GM12878 (cell line): ENCODE data around the gene PLXDC1. TPM values are rescaled to one million over a fixed set of nuclear protein-coding genes. Genes with fewer than 3 reads are reported as not detected.

Source experiments
- ATAC-seq: fragments of 200-7000 bp; cut with Tn5 transposase; 3 replicates; pipeline ENCODE4 v1.9.1; 2020; ENCODE audit warnings: mild to moderate bottlenecking, moderate library complexity
- BruUV-seq: library from RNA; stranded (reverse); fragments of 400-500 nt; replicated peaks from 2 replicates; lab custom pipeline; 2021; lab: Mats Ljungman, UMichigan
- CTCF ChIA-PET: fragments of 300-600 bp; sonication (Branson Sonifier 250); formaldehyde crosslinking; extraction: SDS; loops from one replicate; lab custom pipeline; 2021; ENCODE audit warnings: inconsistent platforms; lab: Yijun Ruan, JAX
- POLR2A ChIA-PET: fragments of 350-600 bp; formaldehyde crosslinking; extraction: SDS; loops from one replicate; lab custom pipeline; 2021; ENCODE audit warnings: inconsistent platforms; lab: Charles Lee
- RAD21 ChIA-PET: fragments of 300-600 bp; sonication (Branson Sonifier 250); formaldehyde crosslinking; loops from one replicate; lab custom pipeline; 2023; ENCODE audit warnings: antibody characterized with exemption; ENCODE audit not compliant: unreplicated experiment; lab: Charles Lee
- SMC1A ChIA-PET: fragments of 300-600 bp; sonication (Branson Sonifier 250); formaldehyde crosslinking; loops from one replicate; lab custom pipeline; 2023; ENCODE audit not compliant: unreplicated experiment, uncharacterized antibody; lab: Charles Lee
- DNase-seq: peaks from one replicate; pipeline ENCODE4 v3.0.0-alpha.2; 2011; ENCODE audit warnings: low read depth, low spot score
- FAIRE-seq: peaks from 3 replicates; lab custom pipeline; 2011; peaks lifted over from hg19 to GRCh38; lab: Jason Lieb, UNC
- H2AFZ ChIP-seq: 2 replicates; pipeline ENCODE4 v1.6.0; 2011; ENCODE audit warnings: low read depth, low read length, control low read depth; ENCODE audit not compliant: control insufficient read depth
- H3K27ac ChIP-seq: 2 replicates; pipeline ENCODE4 v1.5.1; 2011; ENCODE audit warnings: control low read depth; ENCODE audit not compliant: control insufficient read depth, insufficient read depth
- H3K27me3 ChIP-seq, 2 experiments: replicated peaks in 1 of 2; 2 replicates each; pipeline versions ENCODE4 v1.6.0 to v1.6.1; 2011; ENCODE audit warnings: low read length in 1 of 2; ENCODE audit not compliant: control insufficient read depth in 2 of 2, insufficient read depth in 2 of 2
- H3K36me3 ChIP-seq, 2 experiments: 2 replicates each; pipeline ENCODE4 v1.5.1; 2011; ENCODE audit warnings: low read length in 1 of 2; ENCODE audit not compliant: control insufficient read depth in 2 of 2, insufficient read depth in 2 of 2
- H3K4me1 ChIP-seq: 2 replicates; pipeline ENCODE4 v1.6.1; 2011; ENCODE audit warnings: mild to moderate bottlenecking, low read length, moderate library complexity, mixed read lengths; ENCODE audit not compliant: control insufficient read depth, insufficient read depth
- H3K4me2 ChIP-seq: 2 replicates; pipeline ENCODE4 v1.6.0; 2011; ENCODE audit warnings: control low read depth; ENCODE audit not compliant: control insufficient read depth, insufficient read depth
- H3K4me3 ChIP-seq: fragments of 200-600 bp; sonication (generic); 2 replicates; pipeline ENCODE4 v1.5.1; 2016
- H3K79me2 ChIP-seq: 2 replicates; pipeline ENCODE4 v1.6.0; 2011; ENCODE audit warnings: low read length; ENCODE audit not compliant: control insufficient read depth, insufficient read depth
- H3K9ac ChIP-seq: 2 replicates; pipeline ENCODE4 v1.8.0; 2011; ENCODE audit warnings: low read length, control low read depth, mixed read lengths; ENCODE audit not compliant: control insufficient read depth, insufficient read depth
- H3K9me3 ChIP-seq: replicated peaks from 3 replicates; pipeline ENCODE4 v1.5.1; 2011; ENCODE audit warnings: mild to moderate bottlenecking, low read length; ENCODE audit not compliant: control insufficient read depth, insufficient read depth
- H4K20me1 ChIP-seq: 2 replicates; pipeline ENCODE4 v1.6.0; 2011; ENCODE audit not compliant: control insufficient read depth, insufficient read depth
- CHD2 ChIP-seq: IDR thresholded peaks from 2 replicates; pipeline ENCODE4 v1.6.1; 2011; ENCODE audit warnings: low read depth, low read length, improper control_type of control experiment, borderline replicate concordance
- HDAC6 ChIP-seq: fragments of 200-600 bp; sonication (generic); IDR thresholded peaks from one replicate; pipeline ENCODE4 v1.8.0; 2017; ENCODE audit warnings: antibody characterized with exemption; ENCODE audit not compliant: unreplicated experiment
- IRF4 ChIP-seq: IDR thresholded peaks from 2 replicates; pipeline ENCODE4 v1.6.1; 2011; ENCODE audit warnings: low read depth, low read length
- KLF5 ChIP-seq: fragments of 450-650 bp; IDR thresholded peaks from 2 replicates; pipeline ENCODE4 v1.6.1; 2014; ENCODE audit warnings: mild to moderate bottlenecking; ENCODE audit not compliant: partially characterized antibody
- NR2C2 ChIP-seq: IDR thresholded peaks from 2 replicates; pipeline ENCODE4 v1.6.1; 2011; ENCODE audit warnings: borderline replicate concordance, low read depth; ENCODE audit not compliant: control insufficient read depth, insufficient read length
- PKNOX1 ChIP-seq: fragments of 450-650 bp; IDR thresholded peaks from 2 replicates; pipeline ENCODE4 v1.6.1; 2016; ENCODE audit warnings: mild to moderate bottlenecking
- SPI1 ChIP-seq: IDR thresholded peaks from 2 replicates; pipeline ENCODE4 v1.6.1; 2011; ENCODE audit warnings: low read depth, mild to moderate bottlenecking, low read length, moderate library complexity, borderline replicate concordance; ENCODE audit not compliant: insufficient read depth
- TCF3 ChIP-seq: IDR thresholded peaks from 2 replicates; pipeline ENCODE4 v1.6.1; 2012; ENCODE audit warnings: low read depth, mild to moderate bottlenecking, low read length, borderline replicate concordance; ENCODE audit not compliant: insufficient read depth
- WGBS: methylation state at CpG from one replicate; pipeline ENCODE4 v1.1.6; 2016; ENCODE audit warnings: low lambda C conversion rate; ENCODE audit not compliant: insufficient replicate concordance, insufficient coverage; ENCODE audit errors: missing lambda C conversion rate; 5-methylcytosine and 5-hydroxymethylcytosine counted together
- in situ Hi-C: fragments of 300-500 bp; cut with MboI; formaldehyde crosslinking; loops from 9 replicates; pipeline ENCODE4 v1.14.3; 2018; ENCODE audit warnings: mixed read lengths
- intact Hi-C: fragments of 100-400 bp; cut with micrococcal nuclease; formaldehyde crosslinking; loops from one replicate; pipeline ENCODE4 v1.14.2; 2022; ENCODE audit not compliant: unreplicated experiment
- polyA plus RNA-seq, 11 experiments: library from polyadenylated mRNA; depleted of rRNA in 4 of 11; unstranded in 6 of 11; stranded (reverse) in 5 of 11; fragments of >200 nt; fragmentation: Nextera tagmentation in 4 of 11; fragmentation: Illumina TruSeq in 1 of 11; extraction: Ambion mirVana in 4 of 11; extraction: Trizol in 1 of 11; gene quantifications; 1 replicate in 1 of 11; 2 replicates in 10 of 11; pipeline versions ENCODE4 v1.2.1 to v1.2.3, GENCODE V29; 2011 to 2016; ENCODE audit warnings: inconsistent platforms in 2 of 11, missing spikeins in 2 of 11, low read depth in 1 of 11
- total RNA-seq, 4 experiments: library from RNA; depleted of rRNA in 3 of 4; stranded (reverse); fragments of >200 nt in 3 of 4; fragmentation: Illumina TruSeq in 1 of 4; extraction: Trizol in 1 of 4; gene quantifications; 2 replicates each; pipeline versions ENCODE4 v1.2.1 to v1.2.3, GENCODE V29; 2013 to 2021

The PLXDC1 gene
- total and polyA plus RNA-seq, 10 of the 15 experiments (the other 5 are each of a cell fraction or from before 2014, with no cell fraction given) = 0.03 to 0.30 (median 0.22) TPM; not detected in 7

- WGBS = 67% methylated on average over 5 of the region's 5 CpGs
- FAIRE-seq (no peak), DNase-seq (no peak), ATAC-seq (no peak)
- peaks cover 0 to 3% of the 10 kb centered on the region in 2 experiments; a peak in 2 of 4 replicates for H3K27me3 ChIP-seq
- no peaks in the 10 kb centered on the region; the same call in 2 of the 3 replicates for H3K9me3 ChIP-seq
- H3K27ac ChIP-seq = no peak overlapping the region
- SMC1A ChIA-PET = interaction anchor here (0.8 kb wide), 1 partner anchor 15 kb away, joined by 3 read pairs; no protein-coding TSS in a partner anchor
- intact Hi-C loops (no loop called here), in situ Hi-C loops (no loop called here)
- no peaks in the 10 kb centered on the region for H3K79me2 ChIP-seq
- H3K4me1 ChIP-seq = peaks cover 2% of the 10 kb centered on the region; the same call in 1 of the 2 replicates
- CTCF ChIA-PET = no interaction called here
- no peaks in the 10 kb centered on the region for H3K36me3 ChIP-seq
- no peaks in the 10 kb centered on the region for H4K20me1 ChIP-seq
- no TSS peak for BruUV-seq
- no peak overlapping the region for H3K9ac ChIP-seq
- H3K4me2 ChIP-seq = no peak overlapping the region
- POLR2A ChIA-PET = no interaction called here
- no peak overlapping the region for H2AFZ ChIP-seq
- TF ChIP-seq CHD2 (no peak), SPI1 (no peak), KLF5 (no peak), PKNOX1 (no peak), IRF4 (no peak), TCF3 (no peak), NR2C2 (no peak), HDAC6 (no peak)
- RAD21 ChIA-PET = no interaction called here
- no peak overlapping the region for H3K4me3 ChIP-seq
Observed at GRCh38 chr17:39104046-39104445, 47.4 kb downstream of the PLXDC1 start.
